ENCODE measurements around the gene SGCD.
"Not testable (repeated sequence)": the region's sequence is repeated elsewhere in the genome, so short reads cannot be mapped to it uniquely, and the experiment has no call there.

SGCD gene

GRCh38 chr5:156587012-156587411 is 260.0 kb downstream of the SGCD start:
- no peak for DNase-seq

- no peak for DNase-seq
Observed at GRCh38 chr5:156588306-156588705, 261.3 kb downstream of the SGCD start.

DNA sequence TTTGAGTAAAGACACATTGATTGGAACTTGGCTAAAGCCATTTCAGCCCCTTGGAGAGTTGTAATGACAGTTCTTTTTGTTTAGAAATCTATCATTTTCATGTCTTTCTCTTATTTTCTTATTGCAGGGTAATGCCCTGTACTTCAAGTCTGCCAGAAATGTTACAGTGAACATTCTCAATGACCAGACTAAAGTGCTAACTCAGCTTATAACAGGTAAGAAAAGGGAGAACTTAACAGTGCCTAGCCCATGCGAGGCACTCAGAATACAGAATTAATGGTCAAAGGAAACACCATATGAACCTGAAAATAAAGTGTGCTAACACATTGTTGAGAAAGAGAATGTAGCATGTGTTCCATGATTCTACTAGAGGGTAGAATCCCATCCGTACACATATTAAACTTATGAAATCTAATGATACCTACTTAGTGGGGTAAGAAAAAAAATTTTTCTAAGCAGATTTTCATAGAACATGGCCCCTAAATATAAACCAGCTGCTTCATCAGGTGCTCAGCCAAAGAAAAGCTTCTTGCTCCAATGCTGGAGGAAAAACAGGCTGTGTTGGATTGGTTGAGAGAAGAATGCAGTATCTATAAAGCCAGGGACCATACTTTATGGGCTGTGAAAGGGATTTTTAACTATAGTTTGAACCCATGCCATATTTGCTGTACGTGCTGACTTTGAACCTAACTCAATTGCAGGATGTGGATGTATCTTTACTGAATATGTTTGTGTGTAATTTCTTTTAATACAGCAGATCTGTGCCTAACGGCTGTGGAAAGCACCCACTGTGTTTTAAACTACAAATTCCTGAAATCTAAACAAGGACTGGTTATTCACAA is 262.4 kb downstream of the SGCD start:
- DNase-seq = no peak

- DNase-seq = no peak
Observed at GRCh38 chr5:156589946-156590216, 262.9 kb downstream of the SGCD start.

DNA sequence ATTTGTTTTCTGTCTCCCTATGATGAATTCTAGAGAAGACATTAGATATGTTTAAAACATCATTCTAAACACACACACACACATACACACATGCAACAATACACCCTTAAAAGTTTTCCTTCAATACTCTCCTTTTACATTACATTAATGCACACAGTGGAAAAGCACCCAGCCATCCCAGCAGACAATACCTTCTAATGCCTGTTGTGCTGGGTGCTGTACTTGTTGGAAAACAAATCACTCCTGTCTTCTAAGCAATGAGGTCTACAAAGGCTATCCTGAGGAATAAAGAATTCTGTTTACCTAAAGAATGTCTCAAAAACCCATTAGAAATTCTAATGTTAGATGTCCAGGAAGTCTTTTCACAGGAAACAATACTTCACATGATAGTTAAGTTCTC is 264.0 kb downstream of the SGCD start:
- DNase-seq = no peak

DNA sequence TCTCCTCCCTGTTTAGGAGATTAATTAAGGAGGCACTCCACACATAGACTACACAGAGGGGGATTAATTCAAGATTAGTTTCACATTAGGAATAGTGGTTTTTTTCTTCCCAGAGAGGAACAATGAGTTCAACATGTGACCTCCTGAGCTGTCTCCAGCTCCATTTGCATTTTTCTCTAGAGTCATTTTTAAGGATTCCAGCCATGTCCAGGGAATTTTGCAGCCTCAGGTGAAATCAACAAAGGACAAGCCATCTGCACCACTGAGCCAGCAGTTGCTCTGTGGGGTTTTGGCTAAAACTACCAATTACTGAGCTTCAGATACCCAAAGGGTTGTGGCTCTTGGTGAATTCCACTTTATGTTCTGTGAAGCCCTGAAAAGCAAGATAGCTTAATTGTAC is 264.7 kb downstream of the SGCD start:
- DNase-seq = no peak

- no peak for DNase-seq
Observed at GRCh38 chr5:156593546-156593945, 266.6 kb downstream of the SGCD start.

DNA sequence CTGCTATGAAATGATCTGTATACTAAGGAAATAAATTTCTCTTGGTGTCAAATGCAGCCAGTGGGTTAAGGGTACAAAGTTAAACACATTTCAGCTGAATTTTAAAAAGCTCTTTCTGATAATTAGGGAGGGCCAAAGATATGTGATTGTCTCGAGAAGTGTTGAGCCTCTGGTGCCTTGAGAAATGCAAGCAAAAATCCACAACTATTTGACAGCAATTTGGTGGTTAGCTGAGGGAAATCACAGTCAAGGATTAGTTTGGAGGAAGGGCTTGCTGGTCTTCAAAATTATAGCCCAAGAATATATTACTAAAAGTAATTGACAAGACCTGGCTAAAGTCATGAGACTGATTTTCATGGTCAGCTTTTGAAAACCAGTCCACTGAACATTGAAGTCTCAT is 267.4 kb downstream of the SGCD start:
- no peak for DNase-seq

GRCh38 chr5:156595132-156595787 is 268.3 kb downstream of the SGCD start:
- DNase-seq = no peak

GRCh38 chr5:156597276-156597675 is 270.3 kb downstream of the SGCD start:
- DNase-seq = no peak

- DNase-seq = no peak
Observed at GRCh38 chr5:156598964-156599363, 272.0 kb downstream of the SGCD start.

GRCh38 chr5:156610582-156610981 is 283.6 kb downstream of the SGCD start:
- not testable (repeated sequence) for DNase-seq

DNA sequence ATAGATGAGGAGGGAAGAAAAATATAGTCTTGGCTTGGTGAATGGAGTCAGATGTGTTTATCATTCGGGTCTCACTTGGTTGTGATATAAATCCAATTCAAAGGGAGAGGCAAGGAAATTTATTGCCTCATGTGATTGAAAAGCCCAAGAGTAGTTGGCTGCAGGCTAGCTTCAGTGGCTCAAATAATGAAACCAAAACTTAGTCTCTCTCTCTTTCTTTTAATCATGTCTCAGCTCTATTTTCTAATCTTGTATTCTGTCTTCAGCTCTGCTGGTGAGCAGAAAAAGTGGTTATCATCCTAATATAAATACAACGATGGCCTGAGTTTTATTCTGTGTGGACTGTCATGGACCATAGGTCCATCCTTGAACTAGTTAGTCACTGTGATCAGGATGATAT is 288.9 kb downstream of the SGCD start:
- no peak for DNase-seq

- DNase-seq = no peak
Observed at GRCh38 chr5:156617426-156617825, 290.5 kb downstream of the SGCD start.

DNA sequence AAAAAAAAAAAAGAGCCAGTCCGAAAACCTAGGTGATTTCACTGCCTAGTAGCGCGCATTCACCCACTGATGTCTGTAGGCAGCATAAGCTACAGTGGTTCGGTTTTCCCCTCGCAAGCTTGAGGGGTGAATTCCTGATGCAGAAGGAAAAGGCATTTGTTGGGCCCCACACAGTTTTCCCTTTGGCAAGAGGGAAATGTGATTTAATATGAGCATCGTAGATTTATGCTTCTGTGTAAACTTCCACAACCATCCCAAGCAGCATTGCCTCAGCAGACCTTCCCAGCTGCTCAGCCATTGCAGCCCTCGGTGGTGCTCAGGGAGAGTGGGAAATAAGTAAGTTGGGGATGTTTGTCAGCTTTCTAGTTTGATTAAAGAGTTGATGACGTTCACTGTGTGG is 291.6 kb downstream of the SGCD start:
- DNase-seq = no peak

GRCh38 chr5:156621719-156622118 is 294.8 kb downstream of the SGCD start:
- DNase-seq = no peak

DNA sequence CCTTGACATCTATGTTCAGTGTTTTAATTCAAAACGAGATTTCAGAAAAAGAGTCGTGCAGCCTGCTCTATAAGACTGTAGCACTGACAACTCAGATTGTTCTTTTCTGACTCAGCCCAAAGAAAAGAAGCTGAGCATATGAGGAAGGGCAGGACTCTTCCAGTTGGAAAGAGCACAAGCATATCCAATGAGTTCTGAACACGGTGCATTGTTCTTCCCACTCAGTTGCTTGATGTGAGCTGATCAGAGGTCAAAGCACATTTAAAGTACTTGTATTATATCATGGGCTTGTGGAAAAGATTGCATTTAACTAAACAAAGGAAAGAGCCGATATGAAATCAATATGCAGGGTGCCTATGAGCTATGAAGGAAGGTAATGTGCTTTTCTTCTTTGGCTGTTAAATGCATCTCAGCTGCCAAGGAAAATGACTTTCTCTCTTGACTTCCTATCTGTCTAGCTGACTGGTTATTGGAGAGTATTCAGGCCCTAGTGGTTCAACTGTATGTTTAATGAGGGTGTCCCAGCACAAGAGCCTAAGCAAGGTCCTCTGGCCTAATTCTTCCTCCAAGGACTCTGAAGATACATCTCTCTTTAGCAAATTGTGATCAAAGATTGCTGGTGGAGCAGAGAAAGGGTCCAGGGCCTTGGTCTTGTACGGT is 296.5 kb downstream of the SGCD start:
- DNase-seq = no peak

DNA sequence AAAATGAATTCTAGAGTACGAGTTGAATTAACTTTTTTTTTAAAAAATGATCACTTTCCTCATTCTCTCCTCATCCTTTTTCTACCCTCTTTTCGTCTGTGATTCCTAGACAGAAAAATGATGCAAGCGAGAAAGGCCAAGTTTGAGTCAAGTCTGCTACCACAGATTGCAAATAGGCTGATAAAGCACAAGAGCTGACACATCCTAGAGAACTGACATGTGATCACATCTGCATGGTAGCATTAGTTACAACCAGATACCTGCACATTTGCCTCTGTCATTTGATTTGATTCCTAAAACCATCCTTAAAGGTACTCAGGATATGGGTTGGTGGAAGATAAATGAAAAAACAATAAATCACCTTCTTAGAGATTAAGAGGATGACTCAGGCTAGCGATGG is 297.7 kb downstream of the SGCD start:
- DNase-seq = no peak

DNA sequence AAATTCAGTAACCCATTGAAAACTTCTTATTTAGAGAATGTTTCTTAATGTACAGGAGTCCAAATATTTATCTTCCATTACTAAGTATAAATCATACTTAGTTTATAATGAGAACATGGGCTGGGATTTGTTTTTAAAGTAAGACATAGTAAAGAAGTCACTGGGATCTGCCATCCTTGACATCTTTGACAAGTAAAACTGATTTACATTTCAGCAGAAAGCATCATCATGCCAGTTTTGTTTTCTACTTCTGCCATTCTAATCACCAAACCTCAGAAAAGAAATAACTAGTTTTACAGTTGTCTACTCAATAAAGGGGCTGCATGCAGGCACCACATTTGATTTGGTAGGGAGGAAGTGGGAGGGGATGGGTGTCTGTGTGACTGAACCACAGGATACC is 301.5 kb downstream of the SGCD start:
- DNase-seq = no peak

- DNase-seq = no peak
Observed at GRCh38 chr5:156631005-156631404, 304.0 kb downstream of the SGCD start.

- DNase-seq = no peak
Observed at GRCh38 chr5:156634301-156634700, 307.3 kb downstream of the SGCD start.

DNA sequence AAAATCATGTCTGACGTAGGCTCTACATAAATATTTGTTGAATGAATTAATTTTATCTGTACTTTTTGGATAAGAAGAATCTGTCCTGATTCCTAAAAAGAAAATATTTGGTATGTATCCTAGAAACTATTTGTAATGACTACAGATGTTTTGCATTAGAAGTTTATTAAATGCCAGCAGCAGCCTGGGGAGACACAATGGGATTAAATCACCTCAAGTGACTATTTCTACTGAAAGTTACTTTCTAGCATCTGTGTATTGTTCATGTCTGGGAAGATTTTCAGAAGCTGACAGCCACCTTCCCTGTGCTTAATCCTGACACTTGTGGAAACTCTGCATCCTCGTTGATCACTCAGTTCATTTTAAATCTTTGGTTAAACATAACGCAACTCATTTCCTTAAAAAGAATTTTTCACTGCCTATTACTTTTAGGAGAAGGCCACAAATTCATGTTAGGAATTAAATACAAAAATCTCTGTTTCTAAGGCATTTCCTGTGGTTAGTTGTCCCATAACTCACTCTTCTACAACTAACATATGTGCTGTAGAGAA is 313.8 kb downstream of the SGCD start:
- DNase-seq = no peak

- no peak for DNase-seq
Observed at GRCh38 chr5:156641686-156642085, 314.7 kb downstream of the SGCD start.

DNA sequence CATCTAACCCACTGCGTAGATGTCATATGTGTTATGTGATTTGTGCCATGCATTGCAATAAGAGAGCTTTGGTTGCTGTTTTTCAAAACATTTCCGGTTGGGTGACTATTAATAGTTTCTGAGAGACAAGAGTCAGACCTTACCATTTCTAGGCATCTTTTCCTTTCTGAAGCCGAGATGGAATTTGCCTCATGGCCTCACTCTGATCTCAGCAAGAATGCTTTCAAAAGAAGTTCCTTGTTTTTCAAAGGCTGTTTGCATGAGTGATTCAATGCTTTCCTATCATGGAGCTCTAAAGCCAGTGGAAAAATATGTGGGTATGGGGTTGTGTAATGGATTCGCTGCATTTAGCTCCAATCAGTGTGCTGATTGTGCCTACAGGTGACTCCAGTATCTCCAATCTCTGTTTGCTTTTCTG is 320.1 kb downstream of the SGCD start:
- no peak for DNase-seq
